SK-N-MC (cell line): ENCODE data around the gene RNASEL.

Experiments
- DNase-seq: peaks from one replicate; pipeline ENCODE4 v3.0.0-alpha.2; 2011; ENCODE audit warnings: low read depth, low spot score
- H3K27ac ChIP-seq: fragments of 200-600 bp; sonication (generic); 2 replicates; pipeline ENCODE4 v1.5.1; 2016; ENCODE audit warnings: mixed run types
- H3K36me3 ChIP-seq: fragments of 200-600 bp; sonication (generic); 2 replicates; pipeline ENCODE4 v1.6.1; 2017; ENCODE audit warnings: antibody characterized with exemption, low read length, mixed read lengths; ENCODE audit not compliant: insufficient read depth
- H3K4me3 ChIP-seq: fragments of 200-600 bp; sonication (generic); 2 replicates; pipeline ENCODE4 v1.5.1; 2016
- H3K9ac ChIP-seq: fragments of 200-600 bp; sonication (generic); 2 replicates; pipeline ENCODE4 v1.8.0; 2017; ENCODE audit warnings: mixed run types, mixed read lengths; ENCODE audit not compliant: insufficient read length
- H3K9me3 ChIP-seq: fragments of 200-600 bp; sonication (generic); 2 replicates; pipeline ENCODE4 v1.6.1; 2017; ENCODE audit warnings: low read depth, mild to moderate bottlenecking, antibody characterized with exemption, low read length, moderate library complexity, mixed read lengths
- EZH2 ChIP-seq: fragments of 200-600 bp; sonication (generic); IDR thresholded peaks from one replicate; pipeline ENCODE4 v1.6.1; 2017; ENCODE audit warnings: antibody characterized with exemption
- FOXP2 ChIP-seq: optimal IDR thresholded peaks from 2 replicates; pipeline ENCODE3; 2011; ENCODE audit warnings: mild to moderate bottlenecking, moderate library complexity; ENCODE audit not compliant: insufficient read depth; ENCODE audit errors: extremely low read length, control extremely low read depth
- POLR2AphosphoS5 ChIP-seq: IDR thresholded peaks from 2 replicates; pipeline ENCODE4 v1.6.1; 2012; ENCODE audit warnings: mild to moderate bottlenecking, low read depth, low read length, borderline replicate concordance

The RNASEL gene

DNA sequence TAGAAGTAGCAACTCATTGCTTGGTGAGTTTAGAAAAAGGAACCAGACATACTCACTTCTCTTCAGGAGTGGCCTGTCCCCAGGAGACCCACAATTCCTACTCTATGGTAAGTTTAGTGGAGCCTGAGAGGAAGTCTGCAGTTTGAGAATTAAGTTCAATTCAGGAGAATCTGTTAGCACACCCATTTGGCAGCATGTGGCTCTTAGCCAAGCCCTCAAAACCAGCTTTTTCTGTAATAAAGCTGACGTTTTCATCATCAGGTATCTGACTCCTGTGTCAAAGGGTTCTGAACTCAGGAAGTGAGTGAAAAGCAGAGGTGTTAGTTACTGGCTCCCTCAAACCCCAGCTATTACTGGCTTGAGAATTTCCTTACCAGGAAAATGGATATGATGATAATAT is 35.5 kb upstream of the RNASEL start:
- Histone ChIP-seq H3K9me3 (no peaks in the 10 kb centered on the region), H3K9ac (no peak overlapping the region), H3K36me3 (no peaks in the 10 kb centered on the region), H3K27ac (peak overlapping the region; percentile 94), H3K4me3 (peak overlapping the region; percentile 62)
- no peak for DNase-seq
- no peak for TF ChIP-seq EZH2
- no peak for TF ChIP-seq FOXP2
- TF ChIP-seq POLR2AphosphoS5, result no peak

DNA sequence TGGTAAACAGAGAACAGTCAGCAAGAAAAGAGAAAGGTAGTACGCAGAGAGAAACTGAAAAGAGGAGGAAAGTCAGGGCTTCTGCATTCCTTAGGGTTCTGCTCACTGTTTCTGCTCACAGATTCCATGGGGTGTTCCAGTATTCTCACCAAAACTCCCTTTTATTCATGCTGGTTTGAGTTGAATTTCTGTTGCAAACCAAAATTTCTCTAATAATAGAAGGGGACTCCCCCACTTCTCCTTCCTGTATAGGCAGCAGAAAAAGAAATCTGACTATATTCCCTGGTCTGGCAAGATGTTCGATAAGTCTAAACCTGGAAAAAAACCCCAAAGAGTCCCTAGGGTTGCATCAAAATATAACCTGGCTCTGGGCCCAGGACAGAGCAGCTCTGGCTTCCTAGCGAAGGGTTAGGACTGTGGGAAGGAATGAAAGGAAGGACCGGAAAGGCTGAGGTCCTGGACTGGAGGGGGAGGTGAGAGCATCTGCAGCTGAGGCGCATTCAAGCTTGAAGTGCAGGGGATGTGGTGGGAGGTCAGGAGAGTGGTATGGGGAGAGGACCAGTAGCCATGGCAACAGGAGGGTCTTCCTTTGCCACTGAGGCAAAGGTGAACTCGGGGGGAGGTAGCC is 34.0 kb upstream of the RNASEL start:
- H3K27ac ChIP-seq, result no peak overlapping the region
- no peak overlapping the region for H3K4me3 ChIP-seq
- no peaks in the 10 kb centered on the region for H3K36me3 ChIP-seq
- no peak for TF ChIP-seq EZH2
- TF ChIP-seq POLR2AphosphoS5, result no peak
- no peak for TF ChIP-seq FOXP2
- no peaks in the 10 kb centered on the region for H3K9me3 ChIP-seq
- DNase-seq, result no peak
- H3K9ac ChIP-seq, result no peak overlapping the region

DNA sequence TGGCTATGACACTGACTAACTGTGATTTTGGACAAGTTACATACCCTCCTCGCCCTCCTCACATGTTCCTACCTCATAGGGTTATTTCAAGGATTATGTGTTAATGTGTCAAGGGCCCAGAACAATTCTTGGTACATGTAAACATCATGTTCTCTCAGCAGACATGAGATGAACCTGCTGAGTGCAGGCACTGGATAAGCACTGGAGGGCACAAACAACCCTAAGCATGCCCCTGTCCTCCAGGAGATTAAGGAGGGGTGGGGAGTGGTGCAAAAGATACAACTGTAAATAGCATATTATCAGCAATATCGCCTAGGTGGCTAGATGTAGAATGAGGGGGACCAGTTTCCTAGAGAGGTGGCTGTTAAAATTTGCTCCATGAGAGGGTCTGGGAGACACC is 32.9 kb upstream of the RNASEL start:
- Histone ChIP-seq H3K9ac (no peak overlapping the region), H3K27ac (no peak overlapping the region), H3K36me3 (no peaks in the 10 kb centered on the region), H3K4me3 (no peak overlapping the region), H3K9me3 (no peaks in the 10 kb centered on the region)
- DNase-seq, result no peak
- TF ChIP-seq FOXP2 (no peak), EZH2 (no peak), POLR2AphosphoS5 (no peak)

DNA sequence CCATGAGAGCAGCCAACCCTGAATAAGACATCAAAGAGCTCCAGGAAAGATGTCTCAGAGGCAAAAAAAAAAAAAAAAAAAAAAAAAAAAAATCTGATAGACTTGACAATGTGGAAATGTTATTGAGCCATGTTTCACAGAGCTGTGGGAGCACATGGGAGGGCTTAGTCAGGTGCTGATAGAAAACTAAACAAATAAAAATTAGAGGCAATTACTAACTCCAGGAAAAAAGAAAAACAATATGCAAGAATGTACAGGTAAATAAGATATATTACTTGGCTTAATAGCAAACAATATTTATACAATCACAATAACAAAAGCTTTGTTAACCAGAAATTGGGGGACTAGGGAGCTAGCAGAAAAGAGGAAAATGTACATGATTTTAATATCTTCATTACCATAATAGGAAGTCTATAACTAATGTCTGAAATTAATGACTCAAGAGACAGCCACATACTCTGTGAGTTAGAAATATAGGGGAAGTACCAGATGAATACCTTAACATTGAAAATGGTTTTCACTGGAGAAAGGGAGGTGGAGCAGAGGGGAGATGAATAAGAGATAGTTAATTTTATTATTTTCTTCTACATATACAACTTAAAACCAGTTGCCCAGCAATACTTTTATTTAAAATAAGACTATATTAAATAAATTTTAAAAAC is 32.0 kb upstream of the RNASEL start:
- Histone ChIP-seq H3K9me3 (no peaks in the 10 kb centered on the region), H3K27ac (no peak overlapping the region), H3K9ac (no peak overlapping the region), H3K36me3 (no peaks in the 10 kb centered on the region), H3K4me3 (no peak overlapping the region)
- no peak for DNase-seq
- no peak for TF ChIP-seq FOXP2
- no peak for TF ChIP-seq EZH2
- no peak for TF ChIP-seq POLR2AphosphoS5

DNA sequence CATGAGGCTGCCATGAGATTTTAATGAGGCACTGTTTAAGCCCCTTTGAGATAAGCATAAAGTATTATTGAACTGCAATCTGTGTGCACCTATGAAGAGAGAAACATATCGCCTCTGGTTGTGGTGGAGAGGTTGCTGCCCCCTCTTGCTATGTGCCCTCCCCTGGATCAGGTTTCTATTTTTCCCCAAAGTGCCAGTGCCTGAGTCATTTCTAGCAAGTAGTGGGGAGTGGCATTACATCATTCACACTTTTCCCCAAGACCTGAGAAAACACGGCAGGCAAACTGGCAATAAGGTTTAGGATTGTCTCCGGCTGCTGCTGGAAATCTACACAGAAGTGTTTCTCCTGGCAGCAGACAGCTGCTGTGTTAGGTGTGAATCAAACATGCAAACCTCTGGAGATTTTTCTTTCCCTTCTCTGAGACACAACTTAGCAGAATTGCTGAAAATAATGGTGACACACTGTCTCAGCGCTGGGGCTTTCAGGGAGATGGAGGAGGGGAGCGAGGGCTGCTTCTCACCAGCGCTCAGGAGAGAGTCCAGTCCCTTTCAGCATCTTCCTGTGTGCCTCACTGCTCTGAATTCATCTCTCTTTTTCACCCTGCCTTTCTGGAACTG is 28.8 kb upstream of the RNASEL start:
- no peaks in the 10 kb centered on the region for H3K9me3 ChIP-seq
- no peaks in the 10 kb centered on the region for H3K36me3 ChIP-seq
- no peak for TF ChIP-seq FOXP2
- no peak for TF ChIP-seq EZH2
- TF ChIP-seq POLR2AphosphoS5, result no peak
- DNase-seq, result no peak
- peak overlapping the region; percentile 24 for H3K9ac ChIP-seq
- no peak overlapping the region; the same call in 1 of the 2 replicates for H3K4me3 ChIP-seq
- peak overlapping the region; percentile 99 for H3K27ac ChIP-seq

DNA sequence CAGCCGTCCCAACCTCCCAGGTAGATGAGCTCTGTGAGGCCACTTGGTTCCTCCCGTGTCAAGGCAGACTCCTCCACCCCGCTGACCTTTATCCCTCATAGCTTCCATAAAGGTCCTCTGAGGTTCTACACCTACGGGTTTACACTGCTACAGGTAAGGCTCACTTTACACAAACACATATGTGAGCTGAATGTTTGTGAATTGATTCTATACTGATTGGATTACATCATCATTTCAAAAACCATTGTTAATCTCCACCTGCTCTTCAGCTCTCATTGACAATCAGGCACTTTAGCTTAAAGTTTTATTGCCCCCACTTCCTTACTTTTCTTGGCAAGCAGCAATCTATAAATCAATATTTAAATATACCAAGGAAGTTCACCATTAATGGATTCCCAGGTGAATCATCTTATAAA is 28.0 kb upstream of the RNASEL start:
- TF ChIP-seq POLR2AphosphoS5 (no peak), FOXP2 (no peak), EZH2 (no peak)
- Histone ChIP-seq H3K9me3 (no peaks in the 10 kb centered on the region), H3K4me3 (peak overlapping the region; percentile 85), H3K27ac (peak overlapping the region; percentile 99), H3K9ac (peak overlapping the region; percentile 24), H3K36me3 (no peaks in the 10 kb centered on the region)
- DNase-seq, result no peak

DNA sequence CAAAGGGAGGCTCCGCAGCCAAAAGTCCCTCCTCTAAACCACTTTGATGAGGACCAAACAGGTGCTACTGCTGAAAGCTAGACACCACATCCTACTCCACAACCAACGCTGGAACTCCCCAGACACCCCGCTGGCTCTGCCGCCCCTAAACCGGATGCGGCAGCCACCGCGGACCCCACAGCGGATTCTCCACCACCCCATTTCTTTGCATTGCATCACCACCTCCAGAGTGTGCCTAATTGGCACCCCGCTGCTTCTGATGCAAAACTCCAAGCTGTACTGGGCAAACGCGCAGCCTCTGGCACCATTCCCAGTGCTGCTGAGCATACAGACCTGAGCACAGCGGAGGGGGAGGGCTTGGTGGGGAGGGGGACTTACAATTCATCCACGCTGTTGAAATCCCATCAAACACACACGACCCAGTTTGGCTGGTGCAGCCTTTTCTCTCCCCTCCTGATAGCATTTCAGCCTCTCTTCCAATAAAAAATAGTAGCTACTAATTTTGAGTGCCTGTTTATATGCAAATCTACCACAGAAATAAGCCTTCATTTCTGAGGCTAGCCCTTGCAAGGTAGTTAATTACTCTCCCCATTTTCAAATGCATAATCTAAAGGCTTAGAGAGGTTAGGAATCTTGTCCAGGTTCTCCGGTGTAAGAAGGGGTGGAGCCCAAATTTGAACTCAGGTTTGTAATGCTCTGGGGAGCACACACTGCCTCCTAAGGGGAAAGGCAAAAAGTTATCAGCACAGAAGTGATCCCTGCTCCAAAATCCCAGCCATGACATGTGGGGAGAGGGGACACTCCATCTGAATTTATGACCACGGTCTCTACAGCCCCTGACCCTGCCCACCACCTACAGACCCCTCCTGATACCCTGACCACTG is 27.3 kb upstream of the RNASEL start:
- peak overlapping the region; percentile 85 for H3K4me3 ChIP-seq
- no peaks in the 10 kb centered on the region for H3K36me3 ChIP-seq
- H3K9ac ChIP-seq, result peak overlapping the region; percentile 92
- H3K27ac ChIP-seq, result peak overlapping the region; percentile 99
- DNase-seq, result peak; percentile 99
- H3K9me3 ChIP-seq, result no peaks in the 10 kb centered on the region
- TF ChIP-seq POLR2AphosphoS5 (peak; percentile 83), FOXP2 (peak; percentile 99), EZH2 (no peak)

DNA sequence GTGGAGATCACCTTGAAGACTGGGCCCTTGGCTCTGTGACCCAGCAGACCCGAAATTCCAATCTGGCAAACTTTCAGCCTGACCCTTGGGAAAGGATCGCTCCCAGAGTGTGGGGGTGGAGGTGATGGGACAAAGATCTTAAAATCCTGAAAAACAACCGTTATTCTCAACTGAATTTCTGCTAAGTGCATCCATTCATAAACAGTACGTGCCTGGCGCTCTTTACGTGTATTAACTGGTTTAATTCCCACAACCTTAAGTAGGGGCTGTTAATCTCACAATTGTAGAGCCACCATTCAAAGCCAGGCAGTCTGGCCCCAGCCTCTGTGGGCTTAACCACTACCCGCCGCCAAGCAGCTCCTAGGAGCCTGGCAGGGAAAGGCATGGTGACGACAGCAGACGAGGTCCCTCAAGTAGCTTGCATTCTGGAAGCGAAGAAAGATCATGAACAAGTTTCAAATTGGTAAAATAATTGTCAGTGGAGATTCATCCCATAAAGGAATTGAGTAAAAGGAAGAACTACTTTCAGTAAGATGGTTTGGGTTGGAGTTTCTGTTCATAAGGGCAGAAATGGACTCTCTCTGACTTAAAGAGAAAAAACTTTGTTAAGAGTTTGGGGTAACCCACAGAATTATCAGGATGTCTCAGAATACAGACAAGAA is 26.5 kb upstream of the RNASEL start:
- peak overlapping the region; percentile 99 for H3K27ac ChIP-seq
- peak; percentile 74 for DNase-seq
- peak overlapping the region; percentile 85 for H3K4me3 ChIP-seq
- peak overlapping the region; percentile 92 for H3K9ac ChIP-seq
- no peaks in the 10 kb centered on the region for H3K9me3 ChIP-seq
- no peak for TF ChIP-seq EZH2
- TF ChIP-seq FOXP2, result no peak
- no peak for TF ChIP-seq POLR2AphosphoS5
- no peaks in the 10 kb centered on the region for H3K36me3 ChIP-seq
